Right cardiac atrium (tissue), 5 donors: Measurements from ENCODE around the gene CLRN3. TPM values are rescaled to one million over a fixed set of nuclear protein-coding genes. Genes with fewer than 3 reads are reported as not detected.
A peak's percentile ranks its signal among the peaks of the same experiment; 100 is the strongest.

Source experiments
- ATAC-seq, 2 donors: fragments of 200-7000 bp; cut with Tn5 transposase; one replicate each; pipeline versions ENCODE4 v1.8.0 to v1.9.1; 2020; ENCODE audit warnings: moderate library complexity in 2 of 2, mild to moderate bottlenecking in 1 of 2
- DNase-seq, 3 donors: peaks; one replicate each; pipeline ENCODE4 v3.0.0-alpha.2; 2020
- H3K27ac ChIP-seq: one replicate; pipeline ENCODE4 v1.5.1; 2013; ENCODE audit warnings: mild to moderate bottlenecking, low read length, control low read depth, moderate library complexity
- H3K27me3 ChIP-seq: one replicate; pipeline ENCODE4 v1.6.1; 2013; ENCODE audit not compliant: control insufficient read depth, insufficient read depth
- H3K4me1 ChIP-seq: one replicate; pipeline ENCODE4 v1.6.1; 2013; ENCODE audit warnings: low read length; ENCODE audit not compliant: control insufficient read depth, insufficient read depth
- H3K4me3 ChIP-seq: one replicate; pipeline ENCODE4 v1.5.1; 2013; ENCODE audit warnings: low read length, control low read depth
- H3K9me3 ChIP-seq: one replicate; pipeline ENCODE4 v1.6.1; 2013; ENCODE audit warnings: low read length; ENCODE audit not compliant: control insufficient read depth
- WGBS: extraction: QIAGEN DNeasy Blood & Tissue Kit; methylation state at CpG from one replicate; pipeline ENCODE4 v1.1.7; 2013; 5-methylcytosine and 5-hydroxymethylcytosine counted together
- intact Hi-C, 4 donors: fragments of 100-400 bp; cut with DNase I; formaldehyde crosslinking; loops; one replicate each; pipeline versions ENCODE4 v1.11.0 to v1.14.0; 2022 to 2023
- polyA plus RNA-seq: library from polyadenylated mRNA; stranded (reverse); fragments of 200-250 nt; gene quantifications from one replicate; pipeline ENCODE4 v1.2.3, GENCODE V29; 2013
- total RNA-seq, 4 donors: library from RNA; stranded (reverse); fragmentation: NEBNext Ultra II Directional; extraction: Animal tissue kit (Norgen Biotek cat#: 25700); gene quantifications; one replicate each; pipeline ENCODE4 v1.2.1, GENCODE V29; 2021
- donor health status: healthy with polysubstance abuse.
- donor health status: DM: no; HTN: yes; CAD: no.
- donor health status: DM: no; HTN: no; CAD: no.
- donor health status: DM: no; HTN: yes; CAD: no; lungs with severe emphysema.
- donor health status: DM: yes; HTN: yes; CAD: no.

Gene CLRN3
- total and polyA plus RNA-seq, 5 donors: not detected

- no peaks in the 10 kb centered on the region for H3K4me1 ChIP-seq
- no peak for ATAC-seq
- DNase-seq: no peak
- intact Hi-C loops: no loop called here
- H3K4me3 ChIP-seq: no peak overlapping the region
- H3K9me3 ChIP-seq: no peaks in the 10 kb centered on the region
- H3K27me3 ChIP-seq: no peaks in the 10 kb centered on the region
- 45% methylated on average over 6 of the region's 6 CpGs for WGBS
- H3K27ac ChIP-seq: no peak overlapping the region
Observed at GRCh38 chr10:127836966-127837365, 55.8 kb downstream of the CLRN3 start.

- intact Hi-C loops: no loop called here
- ATAC-seq (no peak), DNase-seq (no peak)
- Histone ChIP-seq H3K9me3 (no peaks in the 10 kb centered on the region), H3K4me1 (no peaks in the 10 kb centered on the region), H3K4me3 (no peak overlapping the region), H3K27me3 (no peaks in the 10 kb centered on the region), H3K27ac (no peak overlapping the region)
- 87% methylated on average over 4 of the region's 4 CpGs for WGBS
Observed at GRCh38 chr10:127836176-127836575, 56.6 kb downstream of the CLRN3 start.

GRCh38 chr10:127834791-127835190, 58.0 kb downstream of the CLRN3 start:
- Histone ChIP-seq H3K4me1 (no peaks in the 10 kb centered on the region), H3K9me3 (no peaks in the 10 kb centered on the region), H3K27me3 (no peaks in the 10 kb centered on the region), H3K27ac (no peak overlapping the region), H3K4me3 (no peak overlapping the region)
- WGBS: 83% methylated on average over 4 of the region's 4 CpGs
- DNase-seq (no peak), ATAC-seq (no peak)
- intact Hi-C loops: no loop called here

GRCh38 chr10:127834221-127834620, 58.5 kb downstream of the CLRN3 start:
- peak; percentile 50 to 74 for ATAC-seq
- Histone ChIP-seq H3K27ac (no peak overlapping the region), H3K4me1 (no peaks in the 10 kb centered on the region), H3K27me3 (no peaks in the 10 kb centered on the region), H3K9me3 (no peaks in the 10 kb centered on the region), H3K4me3 (no peak overlapping the region)
- DNase-seq: no peak
- intact Hi-C loops: no loop called here
- WGBS: 55% methylated on average over 7 of the region's 7 CpGs

GRCh38 chr10:127833804-127834203, 58.9 kb downstream of the CLRN3 start:
- H3K27me3 ChIP-seq: no peaks in the 10 kb centered on the region
- 73% methylated on average over 7 of the region's 7 CpGs for WGBS
- no peaks in the 10 kb centered on the region for H3K9me3 ChIP-seq
- DNase-seq (no peak), ATAC-seq (no peak)
- no peak overlapping the region for H3K4me3 ChIP-seq
- intact Hi-C loops: no loop called here
- no peak overlapping the region for H3K27ac ChIP-seq
- H3K4me1 ChIP-seq: no peaks in the 10 kb centered on the region

GRCh38 chr10:127832501-127832900, 60.2 kb downstream of the CLRN3 start:
- H3K9me3 ChIP-seq: no peaks in the 10 kb centered on the region
- H3K27ac ChIP-seq: no peak overlapping the region
- no peaks in the 10 kb centered on the region for H3K4me1 ChIP-seq
- DNase-seq (no peak), ATAC-seq (no peak)
- intact Hi-C loops: no loop called here
- 46% methylated on average over 4 of the region's 4 CpGs for WGBS
- no peak overlapping the region for H3K4me3 ChIP-seq
- no peaks in the 10 kb centered on the region for H3K27me3 ChIP-seq

- DNase-seq (no peak), ATAC-seq (no peak)
- H3K9me3 ChIP-seq: no peaks in the 10 kb centered on the region
- H3K27ac ChIP-seq: no peak overlapping the region
- H3K27me3 ChIP-seq: no peaks in the 10 kb centered on the region
- 89% methylated on average over 4 of the region's 4 CpGs for WGBS
- intact Hi-C loops: no loop called here
- no peaks in the 10 kb centered on the region for H3K4me1 ChIP-seq
- H3K4me3 ChIP-seq: no peak overlapping the region
Observed at GRCh38 chr10:127830414-127830813, 62.3 kb downstream of the CLRN3 start.

Other genes with a start within 250 kb of the CLRN3 start
- under 1 TPM in 2 of 4 donors, not detected in 2; 0.06 TPM for gene FOXI2, start 155.8 kb downstream of the CLRN3 start, total RNA-seq
- not detected for gene FOXI2, start 155.8 kb downstream of the CLRN3 start, polyA plus RNA-seq
- 10 to 100 TPM; 11.2 to 21.1 (median 13.8) TPM for gene PTPRE, start 14.2 kb upstream of the CLRN3 start, total RNA-seq
- gene PTPRE, start 14.2 kb upstream of the CLRN3 start, polyA plus RNA-seq: 6.7 TPM
- 1 to 10 TPM in 2 of 4 donors, under 1 TPM in 2; 0.11 to 4.9 (median 1.8) TPM for gene MKI67, start 233.5 kb upstream of the CLRN3 start, total RNA-seq
- 0.05 TPM for gene MKI67, start 233.5 kb upstream of the CLRN3 start, polyA plus RNA-seq